ENCODE data around the gene PGLYRP4.

GRCh38 chr1:153364156-153364555, 15.5 kb upstream of the PGLYRP4 start:
- TF ChIP-seq PPARA (CRISPR knock-in tag; IDR thresholded peaks at IDR 0.05; ENCODE audit: borderline replicate concordance), result no peak
- TF ChIP-seq ZFP3 (CRISPR knock-in tag; IDR thresholded peaks at IDR 0.05), result no peak

Measured in SK-N-SH treated with all-trans-retinoic acid at 6 μM for 48 hours (cell line).